ENCODE results near the gene KRTAP12-2.
"Not testable (repeated sequence)": the region's sequence is repeated elsewhere in the genome, so short reads cannot be mapped to it uniquely, and the experiment has no call there.

KRTAP12-2 gene

GRCh38 chr21:44648557-44649311 is 18.0 kb downstream of the KRTAP12-2 start:
- DNase-seq, result no peak

- DNase-seq, result no peak
Observed at GRCh38 chr21:44647222-44647552, 19.5 kb downstream of the KRTAP12-2 start.

- not testable (repeated sequence) for DNase-seq
Observed at GRCh38 chr21:44646366-44647221, 20.1 kb downstream of the KRTAP12-2 start, which contains the start of gene KRTAP10-11. Gene KRTAP10-11, plus strand, starts transcription at chr21:44646414. Its CDS starts 45 bp downstream, at chr21:44646459.

- no peak for DNase-seq
Observed at GRCh38 chr21:44644878-44645277, 21.8 kb downstream of the KRTAP12-2 start.

GRCh38 chr21:44643741-44644310 is 22.9 kb downstream of the KRTAP12-2 start:
- DNase-seq, result no peak

- no peak for DNase-seq
Observed at GRCh38 chr21:44640761-44641160, 26.0 kb downstream of the KRTAP12-2 start.

- no peak for DNase-seq
Observed at GRCh38 chr21:44639331-44639655, 27.4 kb downstream of the KRTAP12-2 start.

GRCh38 chr21:44638506-44639330 is 28.0 kb downstream of the KRTAP12-2 start:
- not testable (repeated sequence) for DNase-seq

- DNase-seq, result not testable (repeated sequence)
Observed at GRCh38 chr21:44637851-44638348, 28.8 kb downstream of the KRTAP12-2 start.

GRCh38 chr21:44637018-44637850 is 29.5 kb downstream of the KRTAP12-2 start, which contains the start of gene KRTAP10-10:
Gene KRTAP10-10, plus strand, starts transcription at chr21:44637356. Its CDS starts 62 bp downstream, at chr21:44637418.
- no peak for DNase-seq

GRCh38 chr21:44636209-44637017 is 30.3 kb downstream of the KRTAP12-2 start:
- DNase-seq, result no peak

- DNase-seq, result no peak
Observed at GRCh38 chr21:44632067-44632466, 34.7 kb downstream of the KRTAP12-2 start.

- no peak for DNase-seq
Observed at GRCh38 chr21:44630440-44630839, 36.3 kb downstream of the KRTAP12-2 start.

GRCh38 chr21:44628707-44629391 is 37.9 kb downstream of the KRTAP12-2 start:
- no peak for DNase-seq

- not testable (repeated sequence) for DNase-seq
Observed at GRCh38 chr21:44627831-44628233, 38.9 kb downstream of the KRTAP12-2 start.

GRCh38 chr21:44627181-44627822 is 39.4 kb downstream of the KRTAP12-2 start:
- DNase-seq, result not testable (repeated sequence)

- DNase-seq, result no peak
Observed at GRCh38 chr21:44626673-44627143, 40.0 kb downstream of the KRTAP12-2 start, which contains the start of gene KRTAP10-9. Gene KRTAP10-9, plus strand, starts transcription at chr21:44627093. Its CDS starts 79 bp downstream, at chr21:44627172.

- DNase-seq, result no peak
Observed at GRCh38 chr21:44626262-44626661, 40.5 kb downstream of the KRTAP12-2 start.

- DNase-seq, result no peak
Observed at GRCh38 chr21:44625756-44626155, 41.0 kb downstream of the KRTAP12-2 start.

Measured in AML-193 (cell line).